Naive B cell (primary cell): ENCODE data around the gene PIK3IP1. TPM values are rescaled to one million over a fixed set of nuclear protein-coding genes. Genes with fewer than 3 reads are reported as not detected.

ENCODE experiments used
- polyA plus RNA-seq, 6 donors: library from polyadenylated mRNA; unstranded; fragments of 300-500 nt; fragmentation: Illumina TruSeq; gene quantifications; one replicate each; pipeline ENCODE4 v1.2.3, GENCODE V29; 2021; ENCODE audit warnings: low read depth in 6 of 6

The PIK3IP1 gene
- polyA plus RNA-seq, 6 donors from 2014 or later = 107 to 235 (median 181) TPM

Other genes starting within 250 kb of the PIK3IP1 start
- gene SMTN, start 211.2 kb downstream of the PIK3IP1 start, polyA plus RNA-seq = 1 to 10 TPM in 1 of 6 donors, under 1 TPM in 2, not detected in 3; 0.27 to 1.0 (median 0.79) TPM
- 10 to 100 TPM; 31.1 to 54.8 (median 42.9) TPM for gene SELENOM, start 184.9 kb downstream of the PIK3IP1 start, polyA plus RNA-seq
- under 1 TPM in 1 of 6 donors, not detected in 5; 0.26 TPM for gene INPP5J, start 169.5 kb downstream of the PIK3IP1 start, polyA plus RNA-seq
- not detected for gene PLA2G3, start 152.0 kb downstream of the PIK3IP1 start, polyA plus RNA-seq
- 10 to 100 TPM; 16.3 to 26.6 (median 20.9) TPM for gene RNF185, start 132.3 kb downstream of the PIK3IP1 start, polyA plus RNA-seq
- 10 to 100 TPM in 1 of 6 donors, 1 to 10 TPM in 5; 5.6 to 16.7 (median 9.2) TPM for gene LIMK2, start 80.2 kb downstream of the PIK3IP1 start, polyA plus RNA-seq
- 10 to 100 TPM; 13.3 to 24.9 (median 15.1) TPM for gene PATZ1, start 53.9 kb upstream of the PIK3IP1 start, polyA plus RNA-seq
- 100 to 1,000 TPM in 4 of 6 donors, 10 to 100 TPM in 2; 91.4 to 118 (median 110) TPM for gene DRG1, start 107.1 kb upstream of the PIK3IP1 start, polyA plus RNA-seq
- gene EIF4ENIF1, start 197.4 kb upstream of the PIK3IP1 start, polyA plus RNA-seq = 10 to 100 TPM in 4 of 6 donors, 1 to 10 TPM in 2; 5.8 to 17.3 (median 12.2) TPM
- gene SFI1, start 204.0 kb upstream of the PIK3IP1 start, polyA plus RNA-seq = 10 to 100 TPM in 2 of 6 donors, 1 to 10 TPM in 4; 3.3 to 21.1 (median 8.7) TPM